HG02610 (cell line): ENCODE measurements around the gene PYGM.

ENCODE experiments used
- ATAC-seq: cut with Tn5 transposase; IDR thresholded peaks from one replicate; pipeline ENCODE4 v1.9.1; 2021; ENCODE audit warnings: mild to moderate bottlenecking, moderate library complexity; ENCODE audit not compliant: unreplicated experiment

Gene PYGM

DNA sequence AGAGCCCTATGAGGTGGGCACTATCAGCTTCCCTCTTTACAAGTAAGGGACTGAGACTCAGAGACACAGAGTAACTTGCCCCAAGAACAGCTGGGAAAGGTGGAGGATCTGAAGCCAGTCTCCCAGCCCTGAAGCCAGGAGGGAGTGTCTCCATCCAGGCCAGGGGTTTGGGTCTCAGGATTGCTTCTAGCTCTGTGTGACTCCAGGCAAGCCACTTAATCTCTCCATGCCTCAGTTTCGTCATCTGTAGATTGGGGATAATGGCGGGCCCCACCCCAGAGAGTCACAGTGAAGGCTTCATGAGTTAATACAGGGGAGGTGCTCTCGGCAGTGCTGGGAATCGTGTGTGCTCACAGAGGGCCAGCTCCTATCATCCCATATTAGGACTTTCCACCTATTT, 32.7 kb upstream of the PYGM start:
- no peak for ATAC-seq

DNA sequence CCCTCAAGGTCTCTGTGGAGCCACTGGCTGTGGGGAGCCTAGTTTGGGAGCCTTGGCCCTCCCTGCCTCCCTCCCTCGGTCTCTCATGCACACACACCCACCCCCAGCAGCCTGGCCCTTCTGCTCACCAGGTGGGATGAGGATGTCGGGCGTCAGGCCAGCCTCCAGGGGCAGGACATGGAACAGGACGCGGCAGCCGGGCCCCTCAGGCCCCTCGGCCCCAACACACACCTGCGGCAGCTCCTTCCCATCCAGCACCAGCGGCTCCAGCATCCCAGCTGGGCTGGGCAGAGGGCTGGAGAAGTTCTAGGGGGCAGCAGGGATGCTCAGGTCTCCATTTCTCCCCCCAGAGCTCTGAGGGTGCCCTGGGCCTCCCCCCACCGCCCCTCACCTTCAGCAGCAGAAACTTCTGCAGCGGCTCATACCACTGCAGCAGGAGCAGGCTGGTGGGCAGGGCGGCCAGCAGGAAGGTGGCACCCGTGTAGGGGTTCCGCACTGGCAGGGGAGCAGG, 32.1 kb upstream of the PYGM start:
- no peak for ATAC-seq

DNA sequence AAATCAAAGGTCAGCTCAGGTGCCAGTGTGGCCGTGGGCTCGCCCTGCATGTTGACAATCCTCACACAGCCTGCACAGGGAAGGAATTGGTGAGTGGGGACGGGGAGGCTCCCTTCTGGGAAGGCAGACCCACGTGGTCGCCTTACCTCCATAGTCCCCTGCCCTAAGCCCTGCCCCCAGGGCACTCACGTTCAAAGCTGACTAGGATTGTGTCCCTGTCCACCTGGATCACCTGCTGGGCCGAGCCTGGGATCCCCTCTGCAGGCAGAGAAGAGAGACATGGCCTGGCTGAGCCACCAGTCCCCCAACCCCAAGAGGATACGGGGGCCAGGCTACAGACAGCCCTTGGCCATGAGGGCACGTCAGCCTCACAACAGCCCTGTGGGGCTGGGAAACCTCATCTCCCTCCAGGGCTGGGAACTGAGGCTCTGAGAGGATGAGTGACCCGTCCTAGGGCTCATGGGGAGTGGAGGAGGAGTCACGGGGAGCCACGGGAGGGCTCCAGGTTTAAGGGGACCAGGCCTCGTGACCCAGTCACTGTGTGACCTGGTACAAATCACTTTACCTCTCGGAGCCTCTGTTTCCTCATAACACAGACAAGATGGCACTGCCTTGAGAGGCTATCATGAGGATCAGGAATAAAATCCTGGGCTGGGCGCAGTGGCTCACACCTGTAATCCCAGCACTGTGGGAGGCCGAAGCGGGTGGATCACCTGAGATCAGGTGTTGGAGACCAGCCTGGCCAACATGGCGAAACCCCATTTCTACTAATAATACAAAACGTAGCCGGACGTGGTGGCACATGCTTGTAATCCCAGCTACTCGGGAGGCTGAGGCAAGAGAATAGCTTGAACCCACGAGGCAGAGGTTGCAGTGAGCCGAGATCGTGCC, 30.7 kb upstream of the PYGM start:
- ATAC-seq = no peak

DNA sequence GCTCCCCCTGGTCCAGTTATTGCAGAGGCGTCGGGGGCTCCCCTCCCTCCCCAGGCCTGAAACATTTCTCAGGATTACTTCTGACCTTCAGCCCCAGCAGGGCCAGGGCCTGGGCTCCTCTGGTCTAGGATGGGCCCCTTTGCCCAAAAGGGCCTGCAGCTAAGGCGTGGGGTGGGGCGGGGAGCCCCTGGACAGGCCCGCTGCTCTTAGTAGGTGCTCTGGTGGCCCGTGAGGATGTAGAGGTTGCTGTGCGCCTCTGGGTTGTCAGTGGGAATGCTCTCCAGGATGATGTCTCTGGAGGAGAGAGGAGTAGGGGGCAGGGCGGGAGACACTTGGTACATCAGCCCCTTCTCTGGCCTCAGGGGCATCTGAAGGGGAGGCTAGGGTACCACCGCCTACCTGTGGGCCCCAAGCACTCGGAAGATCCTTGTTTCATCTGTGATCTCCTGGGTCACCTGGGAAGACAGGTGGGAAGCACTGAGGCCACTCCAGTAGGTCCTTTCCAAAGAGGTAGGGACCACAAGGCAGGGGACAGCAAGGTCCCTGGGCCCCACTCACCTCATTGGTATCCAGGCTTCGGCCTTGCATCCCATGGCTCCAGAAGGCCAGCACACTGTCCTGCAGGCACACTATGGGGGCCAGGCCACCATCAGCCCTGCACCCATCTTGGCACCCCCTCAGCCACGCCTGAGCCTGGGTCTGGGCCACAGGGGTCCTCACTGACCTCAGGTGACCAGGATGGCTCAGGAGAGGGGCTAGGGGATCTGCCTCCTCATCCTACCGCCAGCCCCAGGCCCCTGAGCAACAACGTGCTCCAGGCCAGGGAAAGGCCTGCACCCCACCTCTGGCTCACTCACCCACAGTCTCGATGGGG, 29.8 kb upstream of the PYGM start:
- ATAC-seq = no peak

DNA sequence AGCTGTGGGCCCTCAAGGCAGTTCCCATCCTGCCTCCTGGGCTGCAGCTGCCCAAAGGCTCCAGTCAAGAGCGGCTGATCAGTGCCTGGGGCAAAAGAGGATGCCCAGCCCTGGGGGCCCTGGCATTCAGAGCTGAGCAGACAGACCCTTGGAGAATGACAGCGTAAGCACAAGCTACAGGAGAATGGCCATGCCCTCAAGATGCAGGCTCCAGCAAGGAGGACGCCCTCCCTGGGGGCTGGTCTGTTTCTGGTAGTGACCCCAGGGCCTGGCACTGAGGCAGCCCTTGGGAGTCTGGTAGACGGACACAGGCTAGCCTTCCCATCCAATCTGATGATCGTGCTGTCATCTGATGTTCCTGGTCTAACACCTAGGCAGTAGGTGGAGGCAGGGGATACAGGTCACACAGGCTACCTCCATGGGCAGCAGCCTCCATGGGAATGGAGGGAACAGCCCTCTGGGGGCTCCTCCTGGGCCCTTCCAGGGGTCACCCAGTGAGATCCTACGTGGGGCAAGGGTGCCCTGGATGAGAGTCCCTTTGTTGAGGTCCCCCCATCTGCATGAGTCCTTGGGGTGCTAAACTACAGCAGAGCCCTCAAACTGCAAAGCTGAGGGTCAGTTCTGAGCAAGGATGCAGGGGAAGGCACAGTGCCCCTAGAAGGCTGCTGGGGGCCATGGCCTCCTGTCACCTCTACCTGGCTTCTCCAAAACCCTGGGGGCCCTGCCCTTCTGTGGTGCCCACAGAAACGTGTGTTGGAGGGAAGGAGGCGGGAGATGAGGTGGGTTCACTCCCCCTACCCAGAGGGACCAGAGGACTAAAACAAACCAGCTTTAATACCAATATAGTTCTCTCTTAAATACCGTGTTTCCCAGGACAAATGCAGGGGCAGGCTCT, 28.8 kb upstream of the PYGM start:
- no peak for ATAC-seq

DNA sequence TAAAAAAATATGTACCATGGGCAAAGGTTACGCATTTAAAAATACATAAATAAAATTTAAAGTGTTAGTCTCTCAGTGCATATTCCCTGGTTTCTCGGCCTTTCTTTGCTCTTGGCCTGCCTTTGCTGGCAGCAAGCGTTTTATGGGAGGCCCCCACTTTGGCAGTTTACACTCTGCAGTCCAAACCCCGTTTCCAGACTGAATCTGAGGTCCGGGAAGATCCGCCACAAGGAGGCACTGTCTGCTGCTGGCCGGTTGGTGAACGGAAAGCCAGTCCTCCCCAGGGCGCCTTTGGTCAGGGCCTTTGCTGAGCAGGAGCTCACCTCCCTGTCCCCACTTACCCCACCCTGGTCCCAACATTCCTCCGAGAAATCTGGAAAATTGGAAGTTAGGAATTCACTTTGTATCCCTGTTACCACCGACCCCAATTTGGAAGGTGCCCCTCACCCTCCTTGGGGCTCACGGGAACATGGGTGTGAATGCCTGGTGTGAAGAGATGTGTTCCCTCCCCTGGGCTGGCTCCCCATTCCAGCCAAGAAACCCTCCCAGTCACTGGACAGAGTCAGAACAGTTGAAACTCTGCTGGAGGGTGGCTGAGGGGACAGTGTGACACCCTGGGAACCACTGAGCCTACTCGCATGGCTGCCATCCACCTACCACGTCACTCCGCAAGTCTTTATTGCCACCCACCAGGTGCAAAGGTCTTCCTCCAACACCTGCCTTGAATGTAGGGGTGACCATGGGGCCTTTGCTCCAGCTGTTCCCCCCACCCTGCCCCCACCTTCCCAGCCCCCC, 27.9 kb upstream of the PYGM start:
- no peak for ATAC-seq

DNA sequence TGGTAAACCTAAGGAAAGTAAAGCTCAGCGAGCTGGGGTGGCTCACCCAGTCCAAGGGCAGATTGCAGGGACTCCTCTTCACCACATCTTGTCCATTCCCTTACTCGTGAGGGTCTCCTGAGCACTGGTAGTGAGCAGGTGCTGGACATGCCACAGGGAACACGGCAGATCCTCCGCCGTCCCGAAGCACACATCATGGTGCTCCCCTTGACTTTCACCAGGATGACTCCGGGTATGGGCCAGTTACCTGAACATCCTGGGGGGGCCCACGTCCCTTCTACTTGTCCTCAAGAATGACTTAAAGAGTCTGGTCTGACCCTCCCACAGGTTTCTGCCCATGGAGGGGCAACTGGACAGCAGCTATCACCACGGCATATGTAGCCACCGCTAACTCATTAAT, 26.5 kb upstream of the PYGM start:
- ATAC-seq = no peak

DNA sequence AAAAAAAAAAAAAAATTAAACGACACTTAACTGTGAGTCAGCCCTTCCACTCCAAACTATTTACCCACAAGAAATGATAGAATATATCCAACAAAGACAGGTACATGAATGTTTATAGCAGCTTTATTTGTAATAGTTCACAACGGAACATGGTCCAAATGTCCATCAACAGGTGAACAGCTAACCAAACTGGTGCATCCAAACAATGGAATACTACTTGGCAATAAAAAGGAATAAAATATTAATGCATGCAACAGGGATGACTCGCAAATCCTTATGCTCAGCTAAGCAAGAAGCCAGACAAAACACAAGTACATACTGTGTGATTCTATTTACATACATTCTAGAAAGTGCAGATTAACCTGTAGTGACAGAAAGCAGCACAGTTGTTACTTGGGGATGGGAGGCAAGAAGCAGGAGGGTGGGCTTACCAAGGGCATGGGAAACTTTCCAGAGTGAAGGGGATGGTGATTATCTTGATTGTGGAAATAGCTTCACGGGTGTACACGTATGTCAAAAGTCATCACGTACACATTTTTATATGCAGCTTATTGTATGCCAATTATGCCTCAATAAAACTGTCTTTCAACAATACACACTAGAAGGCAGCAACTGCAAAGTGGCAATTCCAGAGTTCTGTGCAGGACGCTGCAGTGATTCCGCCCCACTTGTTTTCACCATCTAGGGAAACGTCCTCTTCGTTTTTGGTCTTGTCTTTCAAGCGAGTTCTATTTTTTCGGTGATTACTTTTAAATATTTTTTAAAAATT, 25.2 kb upstream of the PYGM start:
- no peak for ATAC-seq

DNA sequence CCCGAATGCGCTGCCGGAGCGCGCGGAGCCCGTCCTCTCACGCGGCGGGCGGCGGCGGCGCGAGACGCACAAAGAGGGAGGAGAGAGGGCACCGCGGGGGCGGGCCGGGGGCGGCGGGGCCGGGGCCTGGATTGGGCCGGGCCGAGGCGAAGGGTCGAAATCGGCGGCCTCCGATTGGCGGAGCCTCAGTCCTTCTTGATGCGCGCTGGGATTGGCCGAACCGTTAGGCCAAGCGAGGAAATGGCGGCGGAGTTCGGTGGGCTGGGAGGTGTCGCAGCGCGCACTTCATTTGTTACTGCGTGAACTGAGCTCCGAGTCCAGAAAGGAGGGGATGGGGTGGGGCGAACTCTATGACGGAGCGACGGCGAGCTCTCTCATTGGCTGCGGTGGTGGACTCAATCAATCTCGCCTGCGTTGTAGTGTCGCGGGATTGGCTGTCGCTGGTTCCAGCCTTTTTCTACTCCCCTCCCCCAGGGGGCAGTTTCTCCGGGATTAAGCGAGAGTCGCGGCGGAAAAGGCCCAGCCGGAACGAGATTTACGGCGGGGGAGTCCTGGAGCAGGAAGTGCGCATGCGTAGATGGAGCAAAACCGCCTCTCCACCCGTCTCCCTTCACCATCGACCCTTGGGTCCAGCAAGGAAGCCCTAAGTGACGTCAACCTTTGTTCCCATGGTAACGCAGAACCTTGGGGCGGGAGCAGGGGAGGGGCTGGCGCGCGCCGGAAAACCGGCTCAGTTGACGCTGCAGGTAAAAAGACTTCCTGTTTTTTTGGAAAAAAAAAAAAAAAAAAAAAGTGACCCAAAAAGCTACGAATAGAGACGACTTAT, 18.9 kb upstream of the PYGM start, which contains the start of gene SF1:
TSS of gene SF1 (minus strand) at position 70 of the 826 bp plus-strand sequence. CDS start 150 bp downstream, outside the sequence.
- ATAC-seq = peak; percentile 81

DNA sequence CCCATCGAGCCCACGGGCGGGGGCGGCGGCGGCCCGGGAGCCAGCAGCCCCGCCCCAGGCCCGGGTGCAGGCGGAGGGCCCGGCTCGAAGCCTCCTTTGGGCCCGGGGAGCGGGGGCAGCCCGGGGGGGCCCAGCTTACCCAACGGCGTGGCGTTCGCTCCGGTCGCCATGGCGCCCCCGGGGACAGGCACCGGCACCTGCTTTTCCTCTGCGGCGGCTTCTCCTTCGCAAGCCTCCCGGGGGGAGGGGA, 18.4 kb upstream of the PYGM start:
- peak; percentile 4 for ATAC-seq

DNA sequence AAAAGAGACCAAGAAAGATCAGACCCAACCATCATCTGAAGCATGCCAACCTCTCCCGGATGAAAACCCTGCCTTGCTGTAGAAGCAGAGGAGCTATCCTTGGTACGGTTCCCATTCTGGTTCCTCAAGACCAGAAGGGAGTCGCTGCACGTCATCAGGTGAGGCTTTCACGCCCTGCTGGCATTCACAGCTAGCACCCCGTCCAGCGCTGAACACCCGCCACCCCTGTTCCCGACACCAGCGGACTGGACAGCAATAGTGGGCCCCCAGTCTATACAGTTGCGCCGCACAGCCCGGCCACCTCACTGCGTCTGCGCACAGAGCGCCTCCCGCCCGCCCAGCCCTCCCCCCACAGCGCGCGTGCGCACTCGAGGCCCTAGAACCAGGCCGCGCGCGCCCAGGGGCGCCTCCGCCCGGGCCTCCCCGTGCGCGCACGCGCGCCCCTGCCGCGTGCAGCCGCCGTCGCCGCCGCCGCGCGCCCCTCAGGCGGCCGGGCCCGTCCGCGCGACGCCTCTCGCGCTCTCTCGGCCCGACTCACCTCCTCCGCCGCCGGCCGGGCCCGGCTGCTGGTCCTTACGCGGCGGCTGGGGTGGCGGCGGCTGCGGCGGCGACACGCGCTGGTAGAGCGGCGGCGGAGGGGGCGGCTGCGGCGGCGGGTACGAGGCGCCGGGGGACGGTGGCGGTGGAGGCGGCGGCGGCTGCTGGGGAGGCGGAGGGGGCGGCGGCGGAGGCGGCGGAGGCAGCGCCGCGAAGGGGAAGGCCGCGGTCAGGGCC, 17.9 kb upstream of the PYGM start:
- no peak for ATAC-seq

DNA sequence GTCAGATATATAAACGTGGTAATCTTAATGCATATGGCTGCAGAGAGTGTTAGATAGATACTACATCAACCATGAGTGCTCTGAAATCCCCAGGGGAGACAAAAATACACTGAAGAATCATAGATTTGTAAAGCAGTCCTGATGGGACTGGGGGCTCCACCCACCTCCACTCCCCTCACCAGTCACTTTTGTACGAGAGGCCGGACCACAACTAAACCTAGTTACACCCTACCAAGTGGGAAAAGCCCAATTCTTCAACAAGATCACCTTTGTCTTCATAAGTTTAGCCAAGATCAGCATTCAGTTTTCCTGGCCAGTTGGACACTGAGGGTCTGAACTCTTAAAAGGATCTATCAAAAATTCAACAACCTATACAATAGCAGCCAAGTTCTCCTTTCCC, 17.1 kb upstream of the PYGM start:
- ATAC-seq = no peak

DNA sequence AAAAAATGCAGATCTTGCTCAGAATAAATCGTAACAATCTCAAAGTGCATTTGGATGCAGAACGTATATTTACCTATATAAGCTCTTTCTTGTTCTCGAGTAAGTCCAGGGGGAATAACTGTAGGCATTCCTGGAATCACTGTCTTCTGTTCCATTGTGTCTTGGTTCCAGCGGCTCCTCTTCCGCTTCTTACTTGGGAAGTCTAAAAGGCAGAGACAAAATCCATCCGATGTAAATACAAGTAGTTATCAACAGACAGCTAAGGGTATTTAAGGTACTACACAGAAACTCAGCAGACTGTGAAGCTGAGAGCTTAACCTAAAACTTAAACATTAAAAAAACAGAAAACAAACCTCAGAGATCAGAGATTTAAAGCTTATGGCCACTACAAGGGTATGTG, 16.7 kb upstream of the PYGM start:
- ATAC-seq = no peak

DNA sequence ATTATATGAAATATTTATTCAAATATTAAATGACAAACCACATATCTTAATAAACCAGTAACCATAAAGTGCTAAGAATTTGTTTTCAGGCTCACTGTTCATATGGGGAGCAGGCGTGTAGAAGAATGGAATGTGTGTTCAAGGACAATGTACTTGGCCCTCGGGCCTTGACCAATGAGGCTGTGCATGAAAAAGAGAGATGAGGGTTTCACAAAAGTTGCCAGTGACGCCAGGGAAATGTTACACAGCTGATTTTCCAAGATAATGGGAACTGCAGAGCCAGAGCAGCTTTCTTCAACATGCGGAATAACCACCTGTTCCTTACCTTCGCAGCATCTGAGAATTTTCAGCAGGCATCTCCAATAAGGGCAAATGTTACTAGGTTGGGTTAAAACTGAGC, 14.4 kb upstream of the PYGM start:
- ATAC-seq = no peak

DNA sequence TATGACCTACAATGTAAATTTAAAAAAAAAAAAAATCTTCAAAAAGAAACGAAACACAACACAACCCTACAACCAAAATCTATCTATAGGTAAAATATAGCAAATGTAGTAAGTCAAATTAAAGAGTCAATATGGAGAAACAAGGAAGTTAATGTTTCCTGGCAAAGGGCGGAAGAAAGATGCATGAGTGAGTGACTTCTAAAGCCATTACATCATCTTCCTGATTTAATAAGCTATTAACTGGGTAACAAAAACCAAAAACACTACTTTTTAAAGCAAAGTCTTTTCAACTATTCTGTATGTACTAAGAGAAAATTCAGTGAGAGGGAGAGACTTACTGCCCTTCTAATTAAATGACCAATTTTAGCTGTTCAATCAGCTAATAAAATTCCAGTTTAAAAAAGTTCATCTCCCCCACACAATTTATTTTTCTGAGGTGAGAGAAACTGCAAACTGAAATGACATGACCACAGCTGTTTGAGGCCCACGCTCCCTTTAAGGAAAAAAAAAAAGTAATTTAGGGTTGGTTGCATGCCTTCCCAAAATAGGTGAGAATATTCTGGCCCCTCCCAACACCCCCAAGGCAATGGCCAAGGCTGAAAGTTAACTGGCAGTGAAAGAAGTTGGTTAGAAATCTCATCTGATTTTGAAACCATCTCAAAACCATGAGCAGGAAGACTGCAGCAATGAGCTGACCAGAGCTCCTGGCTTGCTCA, 12.7 kb upstream of the PYGM start:
- ATAC-seq = no peak

DNA sequence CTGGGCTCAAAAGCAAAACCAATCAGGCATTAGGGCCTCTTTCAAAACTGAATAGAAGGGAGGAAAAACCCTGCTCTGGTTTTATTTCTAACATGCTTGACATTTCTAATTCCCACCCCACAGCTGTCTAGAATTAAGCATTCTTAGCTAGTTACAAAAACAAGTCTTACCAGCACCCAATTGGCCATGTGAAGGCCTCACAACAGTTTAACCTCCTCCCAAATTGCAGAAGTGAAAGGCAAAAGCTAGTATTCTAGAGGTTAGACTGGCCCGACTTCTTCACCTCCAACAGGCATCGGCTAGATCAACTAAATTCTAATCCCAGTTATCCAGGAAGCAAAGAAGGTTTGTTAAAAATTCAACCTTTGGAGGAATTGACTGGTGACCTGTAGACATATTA, 12.1 kb upstream of the PYGM start:
- ATAC-seq = no peak

DNA sequence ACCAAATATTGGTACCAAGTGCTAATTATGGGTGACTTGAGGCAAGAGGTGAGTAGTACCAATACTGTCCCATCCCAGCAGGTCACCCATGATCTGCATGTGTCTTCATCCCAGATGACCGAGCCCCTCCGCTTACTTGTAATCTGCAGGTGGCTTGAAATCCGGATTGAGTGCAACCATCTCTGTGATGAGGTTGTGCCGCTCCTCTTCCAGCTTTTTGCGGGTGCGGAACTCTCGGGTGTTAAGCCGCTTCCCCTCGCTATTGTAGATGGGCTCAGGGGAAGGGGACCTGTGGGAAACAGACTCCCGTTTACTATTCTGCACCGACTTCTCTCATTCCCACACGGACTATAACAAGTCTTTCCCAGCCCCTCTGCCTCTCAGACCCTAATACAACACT, 10.3 kb upstream of the PYGM start:
- ATAC-seq = no peak
